ENCODE measurements around the gene HAT1. TPM values are rescaled to one million over a fixed set of nuclear protein-coding genes. Genes with fewer than 3 reads are reported as not detected.

Gene HAT1
- total RNA-seq, 4 donors from 2014 or later = 21.8 to 39.4 (median 24.6) TPM

- Histone ChIP-seq H3K4me1 (no peaks in the 10 kb centered on the region), H3K9me3 (no peaks in the 10 kb centered on the region), H3K27me3 (no peaks in the 10 kb centered on the region), H3K36me3 (no peaks in the 10 kb centered on the region), H3K27ac (replicated peaks in 1 of 4) (no peak overlapping the region), H3K4me3 (no peak overlapping the region)
- TF ChIP-seq EP300 (IDR thresholded peaks at IDR 0.05) (no peak), CTCF (IDR thresholded peaks at IDR 0.05) (no peak), POLR2A (IDR thresholded peaks at IDR 0.05; ENCODE audit: low read depth) (no peak), POLR2AphosphoS5 (IDR thresholded peaks at IDR 0.05) (no peak)
- intact Hi-C loops (cut with DNase I) = no loop called here
- DNase-seq (ENCODE audit: extremely low spot score) = no peak
- 96% methylated on average over 4 of the region's 4 CpGs for WGBS
Measured at GRCh38 chr2:172009823-172010222, 87.6 kb downstream of the HAT1 start.

GRCh38 chr2:172011812-172012575 is 89.7 kb downstream of the HAT1 start:
- H3K27ac ChIP-seq (replicated peaks in 1 of 4) = no peak overlapping the region
- no peak for TF ChIP-seq CTCF (IDR thresholded peaks at IDR 0.05)
- no peak for TF ChIP-seq EP300 (IDR thresholded peaks at IDR 0.05)
- TF ChIP-seq POLR2AphosphoS5 (IDR thresholded peaks at IDR 0.05) = no peak
- no peak for TF ChIP-seq POLR2A (IDR thresholded peaks at IDR 0.05; ENCODE audit: low read depth)
- H3K9me3 ChIP-seq = no peaks in the 10 kb centered on the region
- no peaks in the 10 kb centered on the region for H3K27me3 ChIP-seq
- intact Hi-C loops (cut with DNase I) = no loop called here
- H3K4me1 ChIP-seq = no peaks in the 10 kb centered on the region
- WGBS = 76% methylated on average over 11 of the region's 11 CpGs
- no peaks in the 10 kb centered on the region for H3K36me3 ChIP-seq
- DNase-seq (ENCODE audit: extremely low spot score) = no peak
- H3K4me3 ChIP-seq = no peak overlapping the region

GRCh38 chr2:172012677-172013391 is 90.6 kb downstream of the HAT1 start:
- Histone ChIP-seq H3K4me1 (no peaks in the 10 kb centered on the region), H3K27me3 (no peaks in the 10 kb centered on the region), H3K36me3 (no peaks in the 10 kb centered on the region), H3K4me3 (no peak overlapping the region), H3K27ac (replicated peaks in 1 of 4) (no peak overlapping the region), H3K9me3 (no peaks in the 10 kb centered on the region)
- TF ChIP-seq EP300 (IDR thresholded peaks at IDR 0.05) (no peak), POLR2A (IDR thresholded peaks at IDR 0.05; ENCODE audit: low read depth) (no peak), POLR2AphosphoS5 (IDR thresholded peaks at IDR 0.05) (no peak), CTCF (IDR thresholded peaks at IDR 0.05) (no peak)
- WGBS = 67% methylated on average over 9 of the region's 9 CpGs
- peak; percentile 90 for DNase-seq (ENCODE audit: extremely low spot score)
- intact Hi-C loops (cut with DNase I) = no loop called here

- Histone ChIP-seq H3K36me3 (no peaks in the 10 kb centered on the region), H3K9me3 (no peaks in the 10 kb centered on the region), H3K27ac (replicated peaks in 1 of 4) (no peak overlapping the region), H3K4me3 (no peak overlapping the region), H3K4me1 (no peaks in the 10 kb centered on the region), H3K27me3 (no peaks in the 10 kb centered on the region)
- WGBS = 81% methylated on average over 4 of the region's 4 CpGs
- DNase-seq (ENCODE audit: extremely low spot score) = peak; percentile 34
- intact Hi-C loops (cut with DNase I) = no loop called here
- TF ChIP-seq POLR2AphosphoS5 (IDR thresholded peaks at IDR 0.05) (no peak), CTCF (IDR thresholded peaks at IDR 0.05) (no peak), POLR2A (IDR thresholded peaks at IDR 0.05; ENCODE audit: low read depth) (no peak), EP300 (IDR thresholded peaks at IDR 0.05) (no peak)
Measured at GRCh38 chr2:172013396-172013795, 91.1 kb downstream of the HAT1 start.
